GM19035 (cell line): ENCODE results near the gene PSMD13.

Source experiments
- ATAC-seq: cut with Tn5 transposase; IDR thresholded peaks from one replicate; pipeline ENCODE4 v1.9.1; 2021; ENCODE audit not compliant: unreplicated experiment

The PSMD13 gene

GRCh38 chr11:203945-204586, 32.7 kb upstream of the PSMD13 start:
- ATAC-seq = no peak

- no peak for ATAC-seq
Observed at GRCh38 chr11:204587-205109, 32.1 kb upstream of the PSMD13 start.

GRCh38 chr11:205221-206001, 31.4 kb upstream of the PSMD13 start:
- ATAC-seq = no peak

- no peak for ATAC-seq
Observed at GRCh38 chr11:206002-206384, 30.8 kb upstream of the PSMD13 start.

- peak; percentile 2 for ATAC-seq
Observed at GRCh38 chr11:206526-207207, 30.1 kb upstream of the PSMD13 start.

- ATAC-seq = peak; percentile 75
Observed at GRCh38 chr11:207208-207862, 29.4 kb upstream of the PSMD13 start, which contains the start of the genes BET1L and RIC8A. Gene BET1L, minus strand, starts transcription at chr11:207399. Its CDS starts 78 bp downstream, at chr11:207321. Gene RIC8A, plus strand, starts transcription at chr11:207708. Its CDS starts 1,147 bp downstream, at chr11:208855.

GRCh38 chr11:207863-208180, 29.0 kb upstream of the PSMD13 start:
- ATAC-seq = no peak

- ATAC-seq = no peak
Observed at GRCh38 chr11:208181-208916, 28.4 kb upstream of the PSMD13 start.

GRCh38 chr11:208917-209260, 27.9 kb upstream of the PSMD13 start:
- ATAC-seq = no peak

GRCh38 chr11:209275-210121, 27.3 kb upstream of the PSMD13 start:
- ATAC-seq = no peak

GRCh38 chr11:210122-210802, 26.5 kb upstream of the PSMD13 start:
- ATAC-seq = no peak

GRCh38 chr11:210803-211180, 26.0 kb upstream of the PSMD13 start:
- no peak for ATAC-seq

GRCh38 chr11:211295-211694, 25.5 kb upstream of the PSMD13 start:
- ATAC-seq = no peak

- ATAC-seq = no peak
Observed at GRCh38 chr11:211741-212140, 25.0 kb upstream of the PSMD13 start.

- ATAC-seq = no peak
Observed at GRCh38 chr11:212150-213100, 24.4 kb upstream of the PSMD13 start.

GRCh38 chr11:213111-213510, 23.7 kb upstream of the PSMD13 start:
- ATAC-seq = no peak

GRCh38 chr11:214083-214482, 22.7 kb upstream of the PSMD13 start:
- no peak for ATAC-seq

GRCh38 chr11:215581-216037, 21.2 kb upstream of the PSMD13 start:
- no peak for ATAC-seq
